Effector CD8-positive, alpha-beta T cell (primary cell): ENCODE measurements around the gene MMP15.

ENCODE experiments used
- DNase-seq: peaks from one replicate; lab custom pipeline; 2025; lab: John Stamatoyannopoulos, UW

MMP15 gene

GRCh38 chr16:58035356-58036170, 10.0 kb downstream of the MMP15 start:
- DNase-seq, result no peak

GRCh38 chr16:58036943-58037342, 11.4 kb downstream of the MMP15 start:
- no peak for DNase-seq

- DNase-seq, result no peak
Measured at GRCh38 chr16:58037365-58038057, 12.0 kb downstream of the MMP15 start.

GRCh38 chr16:58038219-58038641, 12.7 kb downstream of the MMP15 start:
- DNase-seq, result no peak

- DNase-seq, result no peak
Measured at GRCh38 chr16:58039829-58040495, 14.4 kb downstream of the MMP15 start.

- no peak for DNase-seq
Measured at GRCh38 chr16:58040496-58040846, 14.9 kb downstream of the MMP15 start.

GRCh38 chr16:58040945-58041627, 15.5 kb downstream of the MMP15 start:
- no peak for DNase-seq

- DNase-seq, result no peak
Measured at GRCh38 chr16:58041628-58041955, 16.0 kb downstream of the MMP15 start.

- DNase-seq, result no peak
Measured at GRCh38 chr16:58042001-58042885, 16.7 kb downstream of the MMP15 start.

- DNase-seq, result no peak
Measured at GRCh38 chr16:58042886-58043515, 17.4 kb downstream of the MMP15 start.

GRCh38 chr16:58043571-58044155, 18.1 kb downstream of the MMP15 start:
- DNase-seq, result no peak

- DNase-seq, result no peak
Measured at GRCh38 chr16:58044266-58045019, 18.9 kb downstream of the MMP15 start.

GRCh38 chr16:58045096-58045495, 19.5 kb downstream of the MMP15 start:
- DNase-seq, result no peak

GRCh38 chr16:58046054-58046881, 20.7 kb downstream of the MMP15 start:
- no peak for DNase-seq

- no peak for DNase-seq
Measured at GRCh38 chr16:58046936-58047335, 21.4 kb downstream of the MMP15 start.

GRCh38 chr16:58047557-58048348, 22.2 kb downstream of the MMP15 start:
- DNase-seq, result no peak

GRCh38 chr16:58048494-58049231, 23.1 kb downstream of the MMP15 start:
- DNase-seq, result no peak
